Esophagus squamous epithelium (tissue), 5 donors: ENCODE data around the gene FZR1. TPM values are rescaled to one million over a fixed set of nuclear protein-coding genes. Genes with fewer than 3 reads are reported as not detected.
"Not testable (repeated sequence)": the region's sequence is repeated elsewhere in the genome, so short reads cannot be mapped to it uniquely, and the experiment has no call there.

ENCODE experiments used
- DNase-seq: peaks from one replicate; lab custom pipeline; 2025; lab: John Stamatoyannopoulos, UW
- H3K27ac ChIP-seq, 4 donors: fragments of 200-600 bp; sonication (generic); one replicate each; pipeline ENCODE4 v1.5.1; 2016 to 2019; ENCODE audit warnings: mild to moderate bottlenecking in 1 of 4
- H3K27me3 ChIP-seq, 4 donors: fragments of 200-600 bp; sonication (generic); 1 replicate in 3 of 4; 2 replicates in 1 of 4; pipeline versions ENCODE4 v1.5.1 to v1.6.0; 2017 to 2021; ENCODE audit warnings: antibody characterized with exemption in 1 of 4
- H3K36me3 ChIP-seq, 3 donors: fragments of 200-600 bp; sonication (generic); one replicate each; pipeline ENCODE4 v1.5.1; 2016 to 2019
- H3K4me1 ChIP-seq, 3 donors: fragments of 200-600 bp; sonication (generic); one replicate each; pipeline ENCODE4 v1.5.1; 2017 to 2019
- H3K4me3 ChIP-seq, 4 donors: fragments of 200-600 bp; sonication (generic); 1 replicate in 3 of 4; 2 replicates in 1 of 4; pipeline ENCODE4 v1.5.1; 2016 to 2019; ENCODE audit warnings: mild to moderate bottlenecking in 2 of 4, moderate library complexity in 1 of 4
- H3K9me3 ChIP-seq, 3 donors: fragments of 200-600 bp; sonication (generic); one replicate each; pipeline ENCODE4 v1.5.1; 2016 to 2019
- CTCF ChIP-seq, 6 experiments: fragments of 450-650 bp in 4 of 6; fragments of 200-600 bp in 2 of 6; sonication (generic) in 2 of 6; IDR thresholded peaks; one replicate each; pipeline ENCODE4 v1.5.1; 2016 to 2019; ENCODE audit warnings: antibody characterized with exemption in 6 of 6, mild to moderate bottlenecking in 4 of 6, moderate library complexity in 4 of 6
- POLR2A ChIP-seq, 4 donors: fragments of 450-650 bp; IDR thresholded peaks; one replicate each; pipeline ENCODE4 v1.6.1; 2017; ENCODE audit warnings: antibody characterized with exemption in 4 of 4, mild to moderate bottlenecking in 4 of 4, moderate library complexity in 3 of 4
- WGBS, 2 donors: methylation state at CpG; one replicate each; pipeline ENCODE4 v1.1.5; 2018; 5-methylcytosine and 5-hydroxymethylcytosine counted together
- intact Hi-C: fragments of 100-400 bp; cut with DNase I; formaldehyde crosslinking; loops from one replicate; pipeline ENCODE4 v1.15.0; 2022
- total RNA-seq, 4 donors: library from RNA; depleted of rRNA; stranded (reverse); fragments of >200 nt; gene quantifications; one replicate each; pipeline ENCODE4 v1.1.0, GENCODE V29; 2016
- donor health status: DM: yes; HTN: yes; CAD: no.

Gene FZR1
- total RNA-seq, 4 donors from 2014 or later, result 26.5 to 46.8 (median 27.2) TPM

GRCh38 chr19:3565139-3565538, 59.0 kb downstream of the FZR1 start:
- intact Hi-C loops, result loop anchor here (5.0 kb wide), 1 partner anchor 58 kb away; the partner anchor contains the start of gene FZR1
- no peaks in the 10 kb centered on the region for H3K36me3 ChIP-seq
- H3K27ac ChIP-seq, result no peak overlapping the region
- no peak for DNase-seq
- peaks cover 0 to 9% (median 0%) of the 10 kb centered on the region in 3 donors for H3K4me1 ChIP-seq
- H3K4me3 ChIP-seq, result no peak overlapping the region
- no peaks in the 10 kb centered on the region for H3K27me3 ChIP-seq
- H3K9me3 ChIP-seq, result no peaks in the 10 kb centered on the region
- no peak for TF ChIP-seq POLR2A (IDR thresholded peaks at IDR 0.05)
- no peak for TF ChIP-seq CTCF (IDR thresholded peaks at IDR 0.05)
- WGBS, 2 donors, result 76 to 86% methylated on average over 12 to 19 of the region's 19 CpGs

- H3K9me3 ChIP-seq, H3K27ac ChIP-seq, H3K4me3 ChIP-seq, H3K27me3 ChIP-seq, H3K36me3 ChIP-seq, intact Hi-C loops, DNase-seq: not testable (repeated sequence)
- 84 to 87% methylated on average over 11 of the region's 11 CpGs for WGBS, 2 donors
- H3K4me1 ChIP-seq, result peaks cover 11 to 42% (median 12%) of the 10 kb centered on the region in 3 donors
Measured at GRCh38 chr19:3570042-3570441, 63.9 kb downstream of the FZR1 start.

DNA sequence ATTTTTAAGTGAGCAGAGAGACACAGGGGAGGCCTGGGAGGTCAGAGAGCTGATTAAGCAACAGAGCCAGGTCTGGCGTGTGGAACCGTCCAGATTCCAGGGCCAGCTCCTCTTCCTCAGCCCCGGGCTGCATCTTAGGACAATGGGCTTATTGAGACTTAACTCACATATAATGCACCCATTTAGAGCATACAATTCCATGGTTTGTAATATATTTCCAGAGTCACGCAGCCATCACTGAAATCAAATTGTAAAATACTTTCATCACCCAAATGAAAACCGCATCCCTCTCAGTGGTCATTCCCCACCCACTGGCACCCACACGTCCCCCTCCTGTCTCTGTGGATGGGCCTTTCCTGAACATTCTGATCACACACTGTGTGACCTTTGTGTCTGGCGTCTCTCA, 64.5 kb downstream of the FZR1 start:
- no peak for TF ChIP-seq POLR2A (IDR thresholded peaks at IDR 0.05)
- H3K4me1 ChIP-seq, result peaks cover 13 to 47% (median 14%) of the 10 kb centered on the region in 3 donors
- H3K36me3 ChIP-seq, result peaks cover 0 to 14% (median 3%) of the 10 kb centered on the region in 3 donors
- no peak overlapping the region for H3K27ac ChIP-seq
- H3K27me3 ChIP-seq, result no peaks in the 10 kb centered on the region
- H3K9me3 ChIP-seq, result no peaks in the 10 kb centered on the region
- no peak overlapping the region for H3K4me3 ChIP-seq
- intact Hi-C loops, result no loop called here
- 64 to 69% methylated on average over 7 of the region's 7 CpGs for WGBS, 2 donors
- no peak for DNase-seq

GRCh38 chr19:3572132-3572854, 66.2 kb downstream of the FZR1 start:
- Histone ChIP-seq H3K36me3 (peaks cover 0 to 14% (median 3%) of the 10 kb centered on the region in 3 donors), H3K27me3 (no peaks in the 10 kb centered on the region), H3K4me1 (peaks cover 27 to 64% (median 29%) of the 10 kb centered on the region in 3 donors), H3K27ac (peak overlapping the region; percentile 63 to 98 (median 94)), H3K9me3 (no peaks in the 10 kb centered on the region), H3K4me3 (peak overlapping the region; percentile 62 to 97 (median 80))
- DNase-seq, result peak; percentile 99
- 5% methylated on average over 11 to 24 of the region's 48 CpGs for WGBS, 2 donors
- TF ChIP-seq POLR2A (IDR thresholded peaks at IDR 0.05) (no peak), CTCF (IDR thresholded peaks at IDR 0.05) (peak in 1 of 6 experiments; percentile 15)
- intact Hi-C loops, result no loop called here

- no peak for DNase-seq
- Histone ChIP-seq H3K4me3 (peak within 1 kb of the TSS; percentile 62 to 97 (median 80)), H3K36me3 (peaks cover 0 to 14% (median 3%) of the 10 kb centered on the region in 3 donors), H3K27me3 (no peaks in the 10 kb centered on the region), H3K9me3 (no peaks in the 10 kb centered on the region), H3K4me1 (peaks cover 27 to 69% (median 31%) of the 10 kb centered on the region in 3 donors), H3K27ac (peak within 1 kb of the TSS; percentile 86 to 98 (median 94))
- no CpG with 5 or more reads among the region's 30 CpGs for WGBS, 2 donors
- intact Hi-C loops, result no loop called here
- no peak for TF ChIP-seq CTCF (IDR thresholded peaks at IDR 0.05)
- peak in 2 of 4 donors; percentile 25 to 63 for TF ChIP-seq POLR2A (IDR thresholded peaks at IDR 0.05)
Measured at GRCh38 chr19:3572855-3573161, 66.7 kb downstream of the FZR1 start, which contains the start of gene HMG20B. HMG20B (plus strand) TSS chr19:3572944; CDS start chr19:3573310, 366 bp downstream.

GRCh38 chr19:3573162-3573857, 67.2 kb downstream of the FZR1 start:
- H3K9me3 ChIP-seq, result no peaks in the 10 kb centered on the region
- intact Hi-C loops, result no loop called here
- no peaks in the 10 kb centered on the region for H3K27me3 ChIP-seq
- H3K27ac ChIP-seq, result peak overlapping the region; percentile 86 to 98 (median 94)
- H3K4me1 ChIP-seq, result peaks cover 27 to 74% (median 31%) of the 10 kb centered on the region in 3 donors
- no peak for DNase-seq
- peaks cover 0 to 14% (median 3%) of the 10 kb centered on the region in 3 donors for H3K36me3 ChIP-seq
- peak overlapping the region; percentile 62 to 97 (median 80) for H3K4me3 ChIP-seq
- WGBS, 2 donors, result 0 to 2% methylated on average over 1 to 12 of the region's 60 CpGs
- no peak for TF ChIP-seq CTCF (IDR thresholded peaks at IDR 0.05)
- peak in 1 of 4 donors; percentile 52 for TF ChIP-seq POLR2A (IDR thresholded peaks at IDR 0.05)
